Astrocyte (in vitro differentiated cells and primary cell): ENCODE data around the gene PCDHA2.

Source experiments
- EZH2 ChIP-seq: IDR thresholded peaks from 2 replicates; pipeline ENCODE4 v1.6.1; 2012; ENCODE audit warnings: mild to moderate bottlenecking, low read length, inconsistent platforms; ENCODE audit not compliant: insufficient read depth
- TF ChIP-seq, protein P1 (sequence below): IDR thresholded peaks from 2 replicates; pipeline ENCODE4 v1.5.1; 2011; ENCODE audit warnings: low read depth, mild to moderate bottlenecking, inconsistent platforms, low read length, moderate library complexity; ENCODE audit not compliant: insufficient read depth

DNA sequence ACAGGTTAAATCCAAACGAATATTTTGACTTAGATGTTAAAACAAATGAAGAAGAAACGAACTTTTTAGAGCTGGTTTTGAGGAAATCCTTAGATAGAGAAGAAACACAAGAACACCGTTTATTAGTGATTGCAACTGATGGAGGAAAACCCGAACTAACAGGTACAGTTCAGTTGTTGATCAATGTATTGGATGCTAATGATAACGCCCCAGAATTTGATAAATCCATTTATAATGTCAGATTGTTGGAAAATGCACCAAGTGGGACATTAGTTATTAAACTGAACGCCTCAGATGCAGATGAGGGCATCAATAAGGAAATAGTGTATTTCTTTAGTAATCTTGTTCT lies 27.6 kb downstream of the PCDHA2 start:
- TF ChIP-seq, protein P1, sequence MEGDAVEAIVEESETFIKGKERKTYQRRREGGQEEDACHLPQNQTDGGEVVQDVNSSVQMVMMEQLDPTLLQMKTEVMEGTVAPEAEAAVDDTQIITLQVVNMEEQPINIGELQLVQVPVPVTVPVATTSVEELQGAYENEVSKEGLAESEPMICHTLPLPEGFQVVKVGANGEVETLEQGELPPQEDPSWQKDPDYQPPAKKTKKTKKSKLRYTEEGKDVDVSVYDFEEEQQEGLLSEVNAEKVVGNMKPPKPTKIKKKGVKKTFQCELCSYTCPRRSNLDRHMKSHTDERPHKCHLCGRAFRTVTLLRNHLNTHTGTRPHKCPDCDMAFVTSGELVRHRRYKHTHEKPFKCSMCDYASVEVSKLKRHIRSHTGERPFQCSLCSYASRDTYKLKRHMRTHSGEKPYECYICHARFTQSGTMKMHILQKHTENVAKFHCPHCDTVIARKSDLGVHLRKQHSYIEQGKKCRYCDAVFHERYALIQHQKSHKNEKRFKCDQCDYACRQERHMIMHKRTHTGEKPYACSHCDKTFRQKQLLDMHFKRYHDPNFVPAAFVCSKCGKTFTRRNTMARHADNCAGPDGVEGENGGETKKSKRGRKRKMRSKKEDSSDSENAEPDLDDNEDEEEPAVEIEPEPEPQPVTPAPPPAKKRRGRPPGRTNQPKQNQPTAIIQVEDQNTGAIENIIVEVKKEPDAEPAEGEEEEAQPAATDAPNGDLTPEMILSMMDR, result no peak
- no peak for TF ChIP-seq EZH2
